SK-N-DZ (cell line): ENCODE measurements around the gene TRAF1.

Experiments
- DNase-seq: peaks from one replicate; pipeline ENCODE4 v3.0.0-alpha.2; 2015; ENCODE audit warnings: low spot score

The TRAF1 gene

GRCh38 chr9:120872791-120873502 lies 53.6 kb downstream of the TRAF1 start:
- no peak for DNase-seq

GRCh38 chr9:120870206-120870605 lies 56.4 kb downstream of the TRAF1 start:
- DNase-seq, result no peak

- no peak for DNase-seq
Measured at GRCh38 chr9:120869726-120870125, 56.9 kb downstream of the TRAF1 start.

GRCh38 chr9:120869360-120869687 lies 57.3 kb downstream of the TRAF1 start:
- DNase-seq, result no peak

DNA sequence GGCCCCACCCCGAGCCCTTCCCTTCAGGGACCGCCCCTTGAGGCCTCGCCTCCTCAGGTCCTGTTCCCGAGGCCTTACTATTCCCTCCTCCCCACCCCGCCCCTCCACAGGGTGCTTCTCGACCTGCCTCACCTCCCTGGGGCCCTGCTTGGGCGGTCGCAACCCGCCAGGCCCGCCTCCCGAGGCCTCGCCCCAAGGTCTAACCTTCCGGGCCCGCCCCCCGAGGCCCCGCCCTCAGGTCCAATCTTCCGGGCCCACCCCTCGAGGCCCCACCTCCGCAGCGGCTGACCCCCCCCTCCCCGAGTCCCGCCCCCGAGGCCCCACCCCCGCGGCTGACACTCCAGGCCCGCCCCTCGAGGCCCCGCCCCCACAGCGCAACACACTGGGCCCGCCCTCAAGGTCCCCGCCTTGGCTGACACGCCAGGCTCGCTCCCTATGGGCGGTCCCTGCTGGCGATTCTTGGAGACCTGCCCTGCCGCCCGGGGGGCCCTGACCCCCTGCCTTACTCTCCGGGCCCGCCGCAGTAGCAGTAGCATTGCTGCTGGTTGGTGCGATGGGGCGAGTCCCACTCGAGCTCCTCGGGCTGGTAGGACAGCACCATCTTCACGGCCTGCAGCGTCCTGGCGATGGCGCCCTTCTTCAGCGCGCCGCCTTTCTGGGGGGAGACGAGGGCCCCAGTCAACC lies 57.8 kb downstream of the TRAF1 start:
- DNase-seq, result no peak

DNA sequence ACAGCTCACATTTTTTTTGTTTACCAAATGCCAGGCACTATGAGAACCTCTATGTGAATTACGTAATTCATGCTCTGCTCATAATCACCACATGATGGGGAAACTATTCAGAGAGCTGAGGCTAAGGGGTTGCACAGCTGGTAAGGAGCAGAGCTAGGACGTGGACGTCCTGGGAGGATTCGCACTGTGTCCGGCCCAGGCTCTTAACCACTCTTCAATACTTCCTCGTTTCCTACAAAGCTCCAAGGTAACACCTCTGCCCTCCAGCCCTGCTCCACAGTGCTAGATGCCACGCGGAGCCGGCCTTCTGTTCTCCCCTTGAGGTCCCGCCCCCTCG lies 58.3 kb downstream of the TRAF1 start:
- DNase-seq, result no peak

GRCh38 chr9:120867676-120868338 lies 58.8 kb downstream of the TRAF1 start:
- DNase-seq, result no peak

- no peak for DNase-seq
Measured at GRCh38 chr9:120866651-120867050, 59.9 kb downstream of the TRAF1 start.

GRCh38 chr9:120865809-120866208 lies 60.8 kb downstream of the TRAF1 start:
- no peak for DNase-seq

- no peak for DNase-seq
Measured at GRCh38 chr9:120865176-120865575, 61.4 kb downstream of the TRAF1 start.

- no peak for DNase-seq
Measured at GRCh38 chr9:120864719-120865118, 61.9 kb downstream of the TRAF1 start.

GRCh38 chr9:120863833-120864232 lies 62.8 kb downstream of the TRAF1 start:
- DNase-seq, result no peak

DNA sequence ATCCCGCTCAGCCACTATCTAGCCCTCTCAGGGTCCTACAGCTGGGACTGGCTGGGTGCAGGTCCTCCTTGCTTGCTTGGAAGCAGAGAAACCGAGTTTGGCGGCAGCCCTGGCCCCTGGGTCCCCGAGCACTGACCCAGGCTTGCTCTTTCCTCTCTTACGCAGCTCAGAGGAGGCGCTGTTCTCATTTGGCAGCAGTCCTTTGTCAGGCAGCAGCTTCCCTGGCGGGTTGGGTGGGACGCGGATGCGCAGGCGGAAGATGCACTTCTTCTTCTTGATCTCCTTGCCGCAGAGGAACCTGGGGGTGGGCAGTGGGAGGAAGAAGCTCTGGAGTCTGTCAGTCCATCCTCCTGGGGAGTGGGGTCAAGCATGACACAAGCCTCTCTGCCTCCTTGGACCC lies 64.1 kb downstream of the TRAF1 start:
- no peak for DNase-seq

DNA sequence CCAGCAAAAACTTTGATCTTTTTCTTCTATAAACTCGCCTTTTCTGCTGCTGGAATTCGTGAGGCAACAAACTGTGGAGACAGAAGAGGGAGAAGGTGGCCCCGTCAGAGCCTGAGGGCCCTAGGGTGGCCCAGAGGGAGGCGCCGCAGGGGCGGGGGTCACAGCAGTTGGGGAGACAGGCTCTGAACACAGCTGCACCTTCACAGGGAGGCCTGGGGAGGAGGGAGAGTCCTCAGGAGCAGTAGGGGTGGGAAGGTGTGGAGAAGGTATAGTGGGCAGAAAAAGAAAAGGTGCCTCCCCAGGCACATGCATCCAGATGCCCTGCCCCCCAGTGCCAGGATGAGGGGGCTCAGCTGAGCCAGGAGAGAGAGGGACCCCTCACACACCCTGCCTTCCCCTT lies 64.7 kb downstream of the TRAF1 start:
- no peak for DNase-seq

GRCh38 chr9:120860083-120860482 lies 66.5 kb downstream of the TRAF1 start:
- DNase-seq, result no peak

GRCh38 chr9:120859361-120859760 lies 67.2 kb downstream of the TRAF1 start:
- DNase-seq, result no peak

DNA sequence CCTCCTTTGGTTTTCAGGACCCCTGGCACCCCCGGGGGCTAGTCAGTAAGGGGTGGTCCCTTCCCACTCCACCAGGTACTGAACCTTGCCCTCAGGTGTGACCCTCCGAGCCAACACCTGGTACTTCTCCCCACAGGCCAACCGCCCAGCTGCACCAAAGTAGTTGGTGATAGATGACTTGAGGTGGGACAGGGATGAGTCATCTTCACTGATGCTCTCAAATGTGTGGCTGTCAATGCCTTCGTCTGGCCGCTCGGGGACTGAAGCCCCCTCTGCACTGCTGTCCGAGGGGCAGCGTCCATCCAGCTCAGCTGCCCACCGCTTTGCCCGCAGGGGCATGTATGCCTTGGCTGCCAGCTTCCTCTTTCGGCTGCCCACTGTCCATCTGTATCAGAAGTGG lies 68.7 kb downstream of the TRAF1 start:
- no peak for DNase-seq

GRCh38 chr9:120857481-120857880 lies 69.1 kb downstream of the TRAF1 start:
- no peak for DNase-seq

DNA sequence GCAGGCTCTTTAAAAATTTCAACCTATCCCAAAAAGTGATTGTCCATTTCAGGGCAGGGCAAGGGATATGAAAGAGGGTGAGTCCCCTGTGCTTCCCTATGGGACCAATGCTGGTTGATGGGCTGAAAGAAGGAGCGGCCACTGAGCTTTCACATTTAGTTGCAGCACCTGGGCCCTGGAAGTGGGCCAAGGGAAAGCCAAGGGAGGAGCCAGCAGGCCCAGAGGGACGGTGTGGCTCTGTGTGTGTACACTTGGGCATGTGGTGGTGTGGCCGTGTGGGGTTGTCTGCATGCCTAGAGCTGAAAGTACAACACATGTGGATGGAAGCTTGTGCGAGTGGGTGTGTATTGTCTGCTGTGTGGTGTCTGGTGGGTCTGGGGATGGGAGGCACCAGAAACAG lies 69.9 kb downstream of the TRAF1 start:
- DNase-seq, result no peak

GRCh38 chr9:120855827-120856670 lies 70.5 kb downstream of the TRAF1 start:
- DNase-seq, result no peak

DNA sequence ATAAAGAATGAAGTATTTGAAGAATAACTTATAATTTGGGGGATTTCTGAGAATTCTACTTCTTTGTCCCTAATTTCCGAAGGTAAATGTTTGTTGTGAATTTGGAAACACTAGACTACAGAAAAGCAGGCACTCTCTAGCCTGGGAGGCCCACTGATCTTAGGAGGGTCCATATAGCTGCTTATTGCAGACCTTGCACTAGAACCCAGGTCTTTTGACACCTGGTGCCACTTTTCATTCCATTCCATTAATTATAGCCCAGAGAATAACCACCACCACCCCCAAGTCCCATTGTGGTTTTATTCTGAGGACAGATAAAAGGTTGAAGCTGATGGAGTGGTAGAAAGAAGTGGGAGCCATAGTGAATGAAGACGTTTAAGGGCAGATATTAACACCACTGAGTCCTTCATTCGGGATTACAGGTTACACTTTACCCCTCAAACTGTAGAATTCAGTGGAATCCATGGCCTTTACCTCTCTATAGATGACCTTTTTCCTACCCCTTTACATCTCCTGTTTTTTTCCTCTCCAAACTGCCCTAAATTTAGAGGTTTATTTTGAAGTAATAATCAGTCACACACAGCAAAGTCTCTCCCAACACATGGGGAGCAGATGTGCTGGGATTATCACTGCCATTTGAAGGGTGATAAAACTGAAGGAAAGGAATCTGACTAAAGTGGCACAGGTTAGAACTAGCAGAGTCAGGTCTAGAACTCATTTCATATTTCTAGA lies 71.8 kb downstream of the TRAF1 start:
- no peak for DNase-seq

DNA sequence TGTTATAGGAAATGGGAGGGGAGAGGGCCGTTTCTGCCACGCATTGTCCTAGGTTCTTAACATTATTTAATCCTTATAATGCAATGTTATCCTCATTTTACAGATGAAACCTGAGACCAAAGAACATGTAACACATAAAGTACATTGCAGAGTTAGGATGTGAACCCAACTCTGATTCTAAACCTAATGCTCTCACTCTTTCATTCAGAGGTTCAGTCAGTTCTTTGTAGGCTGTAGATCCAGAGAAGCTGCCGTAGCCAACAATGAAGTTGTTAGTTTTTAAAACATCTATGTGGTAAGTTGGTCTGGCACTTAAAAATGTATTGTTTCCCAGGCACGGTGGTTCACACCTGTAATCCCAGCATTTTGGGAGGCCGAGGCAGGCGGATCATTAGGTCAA lies 73.4 kb downstream of the TRAF1 start:
- no peak for DNase-seq
